PC-3 (cell line): ENCODE measurements around the gene RNF208. TPM values are rescaled to one million over a fixed set of nuclear protein-coding genes. Genes with fewer than 3 reads are reported as not detected.

Experiments
- ATAC-seq: fragments of 200-7000 bp; cut with Tn5 transposase; 2 replicates; pipeline ENCODE4 v1.9.1; 2020; ENCODE audit warnings: mild to moderate bottlenecking, moderate library complexity
- BruUV-seq: library from RNA; stranded (reverse); fragments of 400-500 nt; replicated peaks from 2 replicates; lab custom pipeline; 2021; lab: Mats Ljungman, UMichigan
- CTCF ChIA-PET: fragments of 300-600 bp; sonication (Branson Sonifier 250); formaldehyde crosslinking; loops from one replicate; lab custom pipeline; 2022; ENCODE audit warnings: antibody characterized with exemption; lab: Charles Lee
- POLR2A ChIA-PET: fragments of 300-600 bp; sonication (Branson Sonifier 250); formaldehyde crosslinking; loops from one replicate; lab custom pipeline; 2022; ENCODE audit warnings: antibody characterized with exemption; ENCODE audit not compliant: unreplicated experiment; lab: Charles Lee
- DNase-seq: peaks from one replicate; pipeline ENCODE4 v3.0.0-alpha.2; 2015
- H2AFZ ChIP-seq: fragments of 300-600 bp; sonication (generic); 2 replicates; pipeline ENCODE4 v1.6.0; 2016; ENCODE audit warnings: antibody characterized with exemption, low read length
- H3F3A ChIP-seq: fragments of 300-600 bp; sonication (generic); one replicate; pipeline ENCODE4 v1.6.0; 2017; ENCODE audit warnings: antibody characterized with exemption, low read length, control low read depth, mild to moderate bottlenecking; ENCODE audit not compliant: unreplicated experiment
- H3K27ac ChIP-seq: fragments of 300-600 bp; sonication (generic); 2 replicates; pipeline ENCODE4 v1.5.1; 2016; ENCODE audit warnings: mild to moderate bottlenecking, low read length
- H3K27me3 ChIP-seq: fragments of 300-600 bp; sonication (generic); 2 replicates; pipeline ENCODE4 v1.6.1; 2016; ENCODE audit warnings: low read length, mixed read lengths
- H3K36me3 ChIP-seq: fragments of 300-600 bp; sonication (generic); 2 replicates; pipeline ENCODE4 v1.6.1; 2016; ENCODE audit warnings: low read depth, mixed run types, low read length, mixed read lengths
- H3K4me1 ChIP-seq: fragments of 300-600 bp; sonication (generic); 2 replicates; pipeline ENCODE4 v1.5.1; 2016; ENCODE audit warnings: low read length; ENCODE audit not compliant: insufficient read depth
- H3K4me2 ChIP-seq: fragments of 300-600 bp; sonication (generic); 2 replicates; pipeline ENCODE4 v1.6.0; 2016; ENCODE audit warnings: low read length
- H3K4me3 ChIP-seq: fragments of 300-600 bp; sonication (generic); 2 replicates; pipeline ENCODE4 v1.5.1; 2016; ENCODE audit warnings: mild to moderate bottlenecking, low read length, mixed read lengths
- H3K79me2 ChIP-seq: fragments of 300-600 bp; sonication (generic); 2 replicates; pipeline ENCODE4 v1.6.1; 2017; ENCODE audit warnings: low read length, mixed read lengths
- H3K9ac ChIP-seq: fragments of 300-600 bp; sonication (generic); 2 replicates; pipeline ENCODE4 v1.6.0; 2016; ENCODE audit warnings: mild to moderate bottlenecking, low read length
- H3K9me2 ChIP-seq: fragments of 300-600 bp; sonication (generic); replicated peaks from 2 replicates; pipeline ENCODE4 v1.6.1; 2016; ENCODE audit warnings: mixed run types, low read length, mixed read lengths
- H3K9me3 ChIP-seq: fragments of 300-600 bp; sonication (generic); 2 replicates; pipeline ENCODE4 v1.6.1; 2016; ENCODE audit warnings: low read length, mixed read lengths
- H4K20me1 ChIP-seq: fragments of 300-600 bp; sonication (generic); 2 replicates; pipeline ENCODE4 v1.6.1; 2016; ENCODE audit warnings: low read length, mixed read lengths
- EZH2 ChIP-seq: fragments of 300-600 bp; sonication (generic); IDR thresholded peaks from one replicate; pipeline ENCODE4 v1.6.1; 2017; ENCODE audit warnings: antibody characterized with exemption, mild to moderate bottlenecking, low read length; ENCODE audit not compliant: unreplicated experiment
- EZH2phosphoT487 ChIP-seq: fragments of 300-600 bp; sonication (generic); IDR thresholded peaks from 2 replicates; pipeline ENCODE4 v1.6.1; 2018; ENCODE audit warnings: mild to moderate bottlenecking, antibody characterized with exemption, low read length, borderline replicate concordance
- intact Hi-C: fragments of 100-400 bp; cut with micrococcal nuclease; formaldehyde crosslinking; loops from 2 replicates; pipeline ENCODE4 v1.9.0; 2023
- total RNA-seq: library from RNA; depleted of rRNA; stranded (reverse); fragments of >200 nt; gene quantifications from 2 replicates; pipeline ENCODE4 v1.2.3, GENCODE V29; 2014
- TF ChIP-seq, protein P1 (sequence below): fragments of 300-600 bp; sonication (generic); conservative IDR thresholded peaks from 2 replicates; pipeline ENCODE4 v1.5.1; 2017; ENCODE audit warnings: antibody characterized with exemption, low read depth, mild to moderate bottlenecking, low read length

Gene RNF208
- total RNA-seq, 1 experiment from 2014 or later: 1.7 TPM

DNA sequence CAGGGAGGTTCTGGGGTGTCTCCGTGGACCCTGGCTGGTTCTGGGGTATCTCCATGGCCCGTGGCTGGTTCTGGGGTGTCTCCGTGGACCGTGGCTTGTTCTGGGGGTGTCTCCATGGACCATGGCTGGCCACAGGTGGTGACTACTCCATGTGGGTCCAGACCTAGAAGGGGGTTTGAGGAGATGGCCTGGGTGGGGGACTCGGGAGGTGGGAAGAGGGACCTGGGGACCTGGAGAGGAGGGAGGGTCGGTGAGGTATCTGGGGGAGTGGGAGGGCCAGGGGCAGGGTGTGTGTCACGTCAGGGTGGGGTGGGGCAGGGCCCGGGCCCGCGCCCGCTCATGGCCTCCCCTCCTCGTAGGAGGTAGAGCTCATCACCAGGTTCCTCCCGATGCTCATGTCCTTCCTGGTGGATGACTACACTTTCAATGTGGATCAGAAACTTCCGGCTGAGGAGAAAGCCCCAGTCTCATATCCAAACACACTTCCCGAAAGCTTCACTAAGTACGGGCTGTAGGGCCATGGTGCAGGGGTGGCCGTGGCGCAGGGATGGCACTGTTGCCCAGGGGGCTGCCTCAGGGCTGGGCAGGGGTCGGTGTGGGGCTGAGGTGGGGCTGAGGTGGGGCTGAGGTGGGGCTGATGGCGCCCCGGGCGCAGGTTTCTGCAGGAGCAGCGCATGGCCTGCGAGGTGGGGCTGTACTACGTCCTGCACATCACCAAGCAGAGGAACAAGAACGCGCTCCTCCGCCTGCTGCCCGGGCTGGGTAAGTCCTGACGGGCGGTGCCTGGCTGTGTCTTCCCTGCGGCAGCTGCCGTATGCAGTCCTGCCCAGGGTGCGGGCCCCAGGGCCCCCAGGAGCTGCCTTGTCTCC, 44.8 kb upstream of the RNF208 start:
- H3F3A ChIP-seq: no peaks in the 10 kb centered on the region
- no peaks in the 10 kb centered on the region for H3K27me3 ChIP-seq
- DNase-seq: no peak
- BruUV-seq: no TSS peak
- H3K9me2 ChIP-seq: no peaks in the 10 kb centered on the region
- H3K36me3 ChIP-seq: 0 out of 2 replicates have a peak, but pooled peaks cover 6% of the 10 kb centered on the region
- no peaks in the 10 kb centered on the region for H3K79me2 ChIP-seq
- intact Hi-C loops: no loop called here
- TF ChIP-seq EZH2: no peak
- TF ChIP-seq, protein P1, sequence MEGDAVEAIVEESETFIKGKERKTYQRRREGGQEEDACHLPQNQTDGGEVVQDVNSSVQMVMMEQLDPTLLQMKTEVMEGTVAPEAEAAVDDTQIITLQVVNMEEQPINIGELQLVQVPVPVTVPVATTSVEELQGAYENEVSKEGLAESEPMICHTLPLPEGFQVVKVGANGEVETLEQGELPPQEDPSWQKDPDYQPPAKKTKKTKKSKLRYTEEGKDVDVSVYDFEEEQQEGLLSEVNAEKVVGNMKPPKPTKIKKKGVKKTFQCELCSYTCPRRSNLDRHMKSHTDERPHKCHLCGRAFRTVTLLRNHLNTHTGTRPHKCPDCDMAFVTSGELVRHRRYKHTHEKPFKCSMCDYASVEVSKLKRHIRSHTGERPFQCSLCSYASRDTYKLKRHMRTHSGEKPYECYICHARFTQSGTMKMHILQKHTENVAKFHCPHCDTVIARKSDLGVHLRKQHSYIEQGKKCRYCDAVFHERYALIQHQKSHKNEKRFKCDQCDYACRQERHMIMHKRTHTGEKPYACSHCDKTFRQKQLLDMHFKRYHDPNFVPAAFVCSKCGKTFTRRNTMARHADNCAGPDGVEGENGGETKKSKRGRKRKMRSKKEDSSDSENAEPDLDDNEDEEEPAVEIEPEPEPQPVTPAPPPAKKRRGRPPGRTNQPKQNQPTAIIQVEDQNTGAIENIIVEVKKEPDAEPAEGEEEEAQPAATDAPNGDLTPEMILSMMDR: no peak
- no peak for TF ChIP-seq EZH2phosphoT487
- ATAC-seq: no peak
- ChIA-PET POLR2A (no interaction called here), CTCF (no interaction called here)
- H3K9me3 ChIP-seq: no peaks in the 10 kb centered on the region
- no peak overlapping the region for H2AFZ ChIP-seq
- H3K4me3 ChIP-seq: no peak overlapping the region
- H3K4me1 ChIP-seq: no peaks in the 10 kb centered on the region
- H3K27ac ChIP-seq: no peak overlapping the region
- no peak overlapping the region for H3K4me2 ChIP-seq
- no peaks in the 10 kb centered on the region for H4K20me1 ChIP-seq
- H3K9ac ChIP-seq: no peak overlapping the region

DNA sequence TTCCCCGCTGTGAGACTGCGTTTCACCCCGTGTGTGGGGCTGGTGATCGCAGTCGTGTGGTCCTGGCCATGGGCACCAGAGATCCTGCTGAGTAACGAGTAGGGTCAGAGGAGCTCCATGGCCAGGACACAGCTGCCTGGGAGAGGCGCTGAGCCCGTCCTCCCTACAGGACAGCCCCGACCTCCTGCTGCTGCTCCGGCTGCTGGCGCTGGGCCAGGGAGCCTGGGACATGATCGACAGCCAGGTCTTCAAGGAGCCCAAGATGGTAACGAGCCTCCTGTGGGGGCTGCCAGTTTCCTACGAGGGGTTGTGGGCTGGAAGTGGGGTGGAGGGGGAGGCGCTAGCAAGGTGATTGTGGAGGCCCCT, 44.1 kb upstream of the RNF208 start:
- H3K9me3 ChIP-seq: no peaks in the 10 kb centered on the region
- H3K36me3 ChIP-seq: 0 out of 2 replicates have a peak, but pooled peaks cover 6% of the 10 kb centered on the region
- intact Hi-C loops: no loop called here
- no peaks in the 10 kb centered on the region for H3F3A ChIP-seq
- no peak for ATAC-seq
- no peak overlapping the region for H3K9ac ChIP-seq
- H3K27me3 ChIP-seq: no peaks in the 10 kb centered on the region
- no peaks in the 10 kb centered on the region for H3K9me2 ChIP-seq
- CTCF ChIA-PET: no interaction called here
- H3K79me2 ChIP-seq: no peaks in the 10 kb centered on the region
- no peak overlapping the region for H3K27ac ChIP-seq
- TF ChIP-seq EZH2 (no peak), EZH2phosphoT487 (no peak)
- TF ChIP-seq, protein P1: no peak
- H3K4me1 ChIP-seq: no peaks in the 10 kb centered on the region
- no peak overlapping the region for H2AFZ ChIP-seq
- DNase-seq: no peak
- no peak overlapping the region for H3K4me3 ChIP-seq
- POLR2A ChIA-PET: no interaction called here
- no peak overlapping the region for H3K4me2 ChIP-seq
- no peaks in the 10 kb centered on the region for H4K20me1 ChIP-seq
- no TSS peak for BruUV-seq
